K562 treated with DMSO at 1 percent for 48 hours (cell line): ENCODE results near the gene GPHB5. TPM values are rescaled to one million over a fixed set of nuclear protein-coding genes. Genes with fewer than 3 reads are reported as not detected.

Source experiments
- total RNA-seq: library from RNA; unstranded; fragments of 300-600 nt; gene quantifications from 2 replicates; pipeline ENCODE4 v1.2.3, GENCODE V29; 2022; ENCODE audit warnings: low replicate concordance; ENCODE audit errors: extremely low read depth

GPHB5 gene, protein sequence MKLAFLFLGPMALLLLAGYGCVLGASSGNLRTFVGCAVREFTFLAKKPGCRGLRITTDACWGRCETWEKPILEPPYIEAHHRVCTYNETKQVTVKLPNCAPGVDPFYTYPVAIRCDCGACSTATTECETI
- total RNA-seq = not detected in 2 replicates

DNA sequence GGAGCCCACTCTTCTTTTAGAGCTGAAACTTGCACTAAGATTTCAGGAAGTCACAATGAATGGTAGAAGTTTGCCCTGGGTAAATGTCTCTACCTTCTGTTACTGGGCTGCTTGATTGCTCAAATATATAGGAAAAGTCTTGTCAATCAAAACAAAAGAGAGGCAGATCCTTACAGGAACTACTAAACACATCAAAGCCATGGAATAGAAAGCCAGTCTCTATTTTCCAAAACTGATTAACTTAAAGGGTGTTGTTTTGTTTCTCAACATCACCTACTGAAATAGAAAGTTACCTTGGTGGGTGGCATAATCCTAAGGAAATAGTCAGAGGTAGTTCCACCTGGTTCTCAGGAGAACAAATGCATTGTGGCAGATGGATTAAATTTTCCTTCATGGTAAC is at the start of gene GPHB5:
GPHB5 (minus strand) TSS at position 101 of the 400 bp plus-strand sequence. CDS start 1,086 bp downstream, outside the sequence.

Other genes with a start within 250 kb of the GPHB5 start
- not detected in 2 replicates for gene RHOJ, start 114.5 kb downstream of the GPHB5 start, total RNA-seq
- not detected in 2 replicates for gene PPP2R5E, start 224.4 kb upstream of the GPHB5 start, total RNA-seq